ENCODE data around the gene CLSTN3. TPM values are rescaled to one million over a fixed set of nuclear protein-coding genes. Genes with fewer than 3 reads are reported as not detected.

Gene CLSTN3
- total and polyA plus RNA-seq, 2 of the 13 experiments (the other 11 are each of a cell fraction or from before 2014, with no cell fraction given), result 26.2 to 94.1 TPM

DNA sequence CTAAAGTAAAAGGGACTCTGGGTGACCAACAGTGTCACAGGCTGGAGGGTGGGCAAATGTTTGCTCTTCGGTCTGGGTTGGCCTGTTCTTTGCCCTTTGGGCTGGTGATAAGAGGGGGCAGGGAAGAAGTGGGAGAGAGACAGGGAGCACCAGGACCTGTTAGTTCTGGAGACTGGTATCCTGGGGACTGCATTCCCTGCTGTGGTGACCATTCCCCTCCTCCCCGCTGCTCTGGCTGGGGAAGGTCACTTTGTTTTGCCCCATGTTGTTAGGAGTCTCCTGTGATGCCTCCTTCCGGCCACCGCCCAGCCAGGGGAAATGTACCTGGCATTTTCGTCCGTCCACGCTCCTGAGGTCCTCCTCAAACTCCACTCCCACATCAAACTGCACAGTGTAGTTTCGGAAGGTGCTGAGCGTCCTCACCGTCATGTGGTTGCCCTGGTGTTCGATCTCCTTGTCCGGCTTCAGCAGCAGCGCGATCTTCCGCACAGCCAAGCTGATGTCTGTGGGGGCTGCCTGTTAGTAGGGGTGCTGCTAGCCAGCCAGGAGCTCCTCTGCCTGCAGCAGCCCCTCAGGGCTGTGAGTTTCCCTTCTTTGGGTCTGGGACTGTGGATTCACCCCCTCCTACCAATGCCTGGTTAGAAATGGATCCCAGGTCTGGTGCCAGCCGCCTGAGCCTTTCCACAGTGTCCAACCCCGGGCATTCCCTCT is 2.1 kb upstream of the CLSTN3 start (continued):
- TF ChIP-seq, protein P1, sequence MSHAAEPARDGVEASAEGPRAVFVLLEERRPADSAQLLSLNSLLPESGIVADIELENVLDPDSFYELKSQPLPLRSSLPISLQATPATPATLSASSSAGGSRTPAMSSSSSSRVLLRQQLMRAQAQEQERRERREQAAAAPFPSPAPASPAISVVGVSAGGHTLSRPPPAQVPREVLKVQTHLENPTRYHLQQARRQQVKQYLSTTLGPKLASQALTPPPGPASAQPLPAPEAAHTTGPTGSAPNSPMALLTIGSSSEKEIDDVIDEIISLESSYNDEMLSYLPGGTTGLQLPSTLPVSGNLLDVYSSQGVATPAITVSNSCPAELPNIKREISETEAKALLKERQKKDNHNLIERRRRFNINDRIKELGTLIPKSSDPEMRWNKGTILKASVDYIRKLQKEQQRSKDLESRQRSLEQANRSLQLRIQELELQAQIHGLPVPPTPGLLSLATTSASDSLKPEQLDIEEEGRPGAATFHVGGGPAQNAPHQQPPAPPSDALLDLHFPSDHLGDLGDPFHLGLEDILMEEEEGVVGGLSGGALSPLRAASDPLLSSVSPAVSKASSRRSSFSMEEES (CRISPR knock-in tag; IDR thresholded peaks at IDR 0.05), result peak; percentile 37; the same call in 1 of the 2 replicates
- TF ChIP-seq MLXIP (CRISPR knock-in tag; IDR thresholded peaks at IDR 0.05; ENCODE audit: borderline replicate concordance), result no peak
- TF ChIP-seq, protein P2, sequence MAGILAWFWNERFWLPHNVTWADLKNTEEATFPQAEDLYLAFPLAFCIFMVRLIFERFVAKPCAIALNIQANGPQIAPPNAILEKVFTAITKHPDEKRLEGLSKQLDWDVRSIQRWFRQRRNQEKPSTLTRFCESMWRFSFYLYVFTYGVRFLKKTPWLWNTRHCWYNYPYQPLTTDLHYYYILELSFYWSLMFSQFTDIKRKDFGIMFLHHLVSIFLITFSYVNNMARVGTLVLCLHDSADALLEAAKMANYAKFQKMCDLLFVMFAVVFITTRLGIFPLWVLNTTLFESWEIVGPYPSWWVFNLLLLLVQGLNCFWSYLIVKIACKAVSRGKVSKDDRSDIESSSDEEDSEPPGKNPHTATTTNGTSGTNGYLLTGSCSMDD (CRISPR knock-in tag; IDR thresholded peaks at IDR 0.05), result no peak
- TF ChIP-seq CCAR2 (optimal IDR thresholded peaks at IDR 0.05; ENCODE audit: low read depth, low read length), result no peak
- no peak for TF ChIP-seq ZNF441 (CRISPR knock-in tag; IDR thresholded peaks at IDR 0.05; ENCODE audit: borderline replicate concordance)
- TF ChIP-seq TP53 (CRISPR knock-in tag; conservative IDR thresholded peaks at IDR 0.05), result no peak
- peak; percentile 68; the same call in 1 of the 2 replicates for TF ChIP-seq HDAC1 (CRISPR knock-in tag; IDR thresholded peaks at IDR 0.05)
- TF ChIP-seq ZNF558 (CRISPR knock-in tag; IDR thresholded peaks at IDR 0.05; ENCODE audit: borderline replicate concordance), result 0 out of 2 replicates have a peak, but pooled peaks have one; percentile 34
- peak; percentile 47; the same call in 1 of the 2 replicates for TF ChIP-seq HNRNPL (IDR thresholded peaks at IDR 0.05; ENCODE audit: low read depth, low read length)
- TF ChIP-seq PHF5A (CRISPR knock-in tag; IDR thresholded peaks at IDR 0.05; ENCODE audit: low read depth, unreplicated experiment), result peak; percentile 7
- 0 out of 2 replicates have a peak, but pooled peaks have one; percentile 23 for TF ChIP-seq KDM3A (CRISPR knock-in tag; IDR thresholded peaks at IDR 0.05; ENCODE audit: low read depth)
- 0 out of 2 replicates have a peak, but pooled peaks have one; percentile 30 for TF ChIP-seq CREM (IDR thresholded peaks at IDR 0.05)
- no peak for TF ChIP-seq CREM (CRISPR knock-in tag; IDR thresholded peaks at IDR 0.05)
- TF ChIP-seq SAP130 (CRISPR knock-in tag; IDR thresholded peaks at IDR 0.05; ENCODE audit: low read depth), result peak; percentile 58
- TF ChIP-seq GATAD2A (CRISPR knock-in tag; IDR thresholded peaks at IDR 0.05), result peak; percentile 91
- TF ChIP-seq, protein P3, sequence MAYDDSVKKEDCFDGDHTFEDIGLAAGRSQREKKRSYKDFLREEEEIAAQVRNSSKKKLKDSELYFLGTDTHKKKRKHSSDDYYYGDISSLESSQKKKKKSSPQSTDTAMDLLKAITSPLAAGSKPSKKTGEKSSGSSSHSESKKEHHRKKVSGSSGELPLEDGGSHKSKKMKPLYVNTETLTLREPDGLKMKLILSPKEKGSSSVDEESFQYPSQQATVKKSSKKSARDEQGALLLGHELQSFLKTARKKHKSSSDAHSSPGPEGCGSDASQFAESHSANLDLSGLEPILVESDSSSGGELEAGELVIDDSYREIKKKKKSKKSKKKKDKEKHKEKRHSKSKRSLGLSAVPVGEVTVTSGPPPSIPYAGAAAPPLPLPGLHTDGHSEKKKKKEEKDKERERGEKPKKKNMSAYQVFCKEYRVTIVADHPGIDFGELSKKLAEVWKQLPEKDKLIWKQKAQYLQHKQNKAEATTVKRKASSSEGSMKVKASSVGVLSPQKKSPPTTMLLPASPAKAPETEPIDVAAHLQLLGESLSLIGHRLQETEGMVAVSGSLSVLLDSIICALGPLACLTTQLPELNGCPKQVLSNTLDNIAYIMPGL (CRISPR knock-in tag; IDR thresholded peaks at IDR 0.05; ENCODE audit: borderline replicate concordance in 1 of 2, low read depth in 1 of 2), result peak in 1 of 2 experiments; percentile 19; a peak in 2 of 4 replicates
- no peak for TF ChIP-seq ZFP36 (IDR thresholded peaks at IDR 0.05; ENCODE audit: borderline replicate concordance, low read depth, low read length, partially characterized antibody)
- peak; percentile 99 for TF ChIP-seq ZBTB7B (CRISPR knock-in tag; IDR thresholded peaks at IDR 0.05)
- TF ChIP-seq SP5 (CRISPR knock-in tag; IDR thresholded peaks at IDR 0.05; ENCODE audit: borderline replicate concordance, low read depth), result peak; percentile 61; the same call in 1 of the 2 replicates
- TF ChIP-seq ATF7-NPFF (CRISPR knock-in tag; IDR thresholded peaks at IDR 0.05; ENCODE audit: low read depth), result no peak
- TF ChIP-seq, protein P4, sequence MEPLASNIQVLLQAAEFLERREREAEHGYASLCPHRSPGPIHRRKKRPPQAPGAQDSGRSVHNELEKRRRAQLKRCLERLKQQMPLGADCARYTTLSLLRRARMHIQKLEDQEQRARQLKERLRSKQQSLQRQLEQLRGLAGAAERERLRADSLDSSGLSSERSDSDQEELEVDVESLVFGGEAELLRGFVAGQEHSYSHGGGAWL (CRISPR knock-in tag; IDR thresholded peaks at IDR 0.05), result no peak
- TF ChIP-seq YY1 (IDR thresholded peaks at IDR 0.05; ENCODE audit: insufficient read depth, insufficient replicate concordance, low read depth, low read length), result peak; percentile 16

All from HepG2 (cell line).